ENCODE results near the gene MYLK4. TPM values are rescaled to one million over a fixed set of nuclear protein-coding genes. Genes with fewer than 3 reads are reported as not detected.

The MYLK4 gene
- polyA plus RNA-seq, 1 donor from 2014 or later, result 1.3 TPM

DNA sequence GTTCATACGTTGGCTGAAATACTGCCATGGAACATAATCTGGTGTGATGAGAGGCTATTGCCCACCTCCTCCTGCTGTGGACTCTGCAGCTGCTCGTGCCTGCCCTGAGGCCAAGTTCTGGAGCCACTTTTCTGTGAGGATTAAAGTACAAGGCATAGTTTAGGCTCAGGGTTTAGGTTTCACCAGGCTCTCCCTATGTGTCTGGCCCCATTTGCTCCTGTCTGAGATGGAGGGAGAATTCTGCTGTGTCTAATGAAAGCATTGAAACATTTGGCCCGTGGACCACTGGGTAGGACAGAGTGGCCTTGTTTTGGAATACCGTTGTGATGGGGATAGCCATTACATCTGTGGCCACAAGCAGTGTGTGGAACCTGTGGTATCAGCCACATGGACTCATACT, 20.4 kb upstream of the MYLK4 start:
- Histone ChIP-seq H4K20me1 (ENCODE audit: insufficient read depth) (peaks cover 4% of the 10 kb centered on the region), H3K4me3 (ENCODE audit: low read length) (no peak overlapping the region), H3K9me2 (ENCODE audit: insufficient read depth, low read length) (no peaks in the 10 kb centered on the region), H3K36me3 (ENCODE audit: insufficient read depth, low read length) (no peaks in the 10 kb centered on the region), H3K9ac (ENCODE audit: low read length) (no peak overlapping the region), H3K27me3 (ENCODE audit: insufficient read depth, low read depth, low read length) (no peaks in the 10 kb centered on the region), H3K4me2 (ENCODE audit: low read length) (no peak overlapping the region), H3K27ac (ENCODE audit: low read length) (no peak overlapping the region), H2AFZ (ENCODE audit: low read depth, low read length) (no peak overlapping the region), H3K9me3 (ENCODE audit: low read length) (no peaks in the 10 kb centered on the region), H3F3A (ENCODE audit: insufficient read depth, low read length, poor library complexity, severe bottlenecking) (peaks cover 6% of the 10 kb centered on the region), H3K79me2 (replicated peaks; ENCODE audit: insufficient read depth, low read length) (peaks cover 75% of the 10 kb centered on the region)
- TF ChIP-seq EP300 (conservative IDR thresholded peaks at IDR 0.05; ENCODE audit: poor library complexity, severe bottlenecking), result no peak
- no peak for TF ChIP-seq RAD21 (conservative IDR thresholded peaks at IDR 0.05)
- TF ChIP-seq MXI1 (conservative IDR thresholded peaks at IDR 0.05; ENCODE audit: poor library complexity, severe bottlenecking), result no peak
- TF ChIP-seq, protein P1, sequence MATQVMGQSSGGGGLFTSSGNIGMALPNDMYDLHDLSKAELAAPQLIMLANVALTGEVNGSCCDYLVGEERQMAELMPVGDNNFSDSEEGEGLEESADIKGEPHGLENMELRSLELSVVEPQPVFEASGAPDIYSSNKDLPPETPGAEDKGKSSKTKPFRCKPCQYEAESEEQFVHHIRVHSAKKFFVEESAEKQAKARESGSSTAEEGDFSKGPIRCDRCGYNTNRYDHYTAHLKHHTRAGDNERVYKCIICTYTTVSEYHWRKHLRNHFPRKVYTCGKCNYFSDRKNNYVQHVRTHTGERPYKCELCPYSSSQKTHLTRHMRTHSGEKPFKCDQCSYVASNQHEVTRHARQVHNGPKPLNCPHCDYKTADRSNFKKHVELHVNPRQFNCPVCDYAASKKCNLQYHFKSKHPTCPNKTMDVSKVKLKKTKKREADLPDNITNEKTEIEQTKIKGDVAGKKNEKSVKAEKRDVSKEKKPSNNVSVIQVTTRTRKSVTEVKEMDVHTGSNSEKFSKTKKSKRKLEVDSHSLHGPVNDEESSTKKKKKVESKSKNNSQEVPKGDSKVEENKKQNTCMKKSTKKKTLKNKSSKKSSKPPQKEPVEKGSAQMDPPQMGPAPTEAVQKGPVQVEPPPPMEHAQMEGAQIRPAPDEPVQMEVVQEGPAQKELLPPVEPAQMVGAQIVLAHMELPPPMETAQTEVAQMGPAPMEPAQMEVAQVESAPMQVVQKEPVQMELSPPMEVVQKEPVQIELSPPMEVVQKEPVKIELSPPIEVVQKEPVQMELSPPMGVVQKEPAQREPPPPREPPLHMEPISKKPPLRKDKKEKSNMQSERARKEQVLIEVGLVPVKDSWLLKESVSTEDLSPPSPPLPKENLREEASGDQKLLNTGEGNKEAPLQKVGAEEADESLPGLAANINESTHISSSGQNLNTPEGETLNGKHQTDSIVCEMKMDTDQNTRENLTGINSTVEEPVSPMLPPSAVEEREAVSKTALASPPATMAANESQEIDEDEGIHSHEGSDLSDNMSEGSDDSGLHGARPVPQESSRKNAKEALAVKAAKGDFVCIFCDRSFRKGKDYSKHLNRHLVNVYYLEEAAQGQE (IDR thresholded peaks at IDR 0.05; ENCODE audit: borderline replicate concordance), result no peak
- TF ChIP-seq SMC3 (conservative IDR thresholded peaks at IDR 0.05; ENCODE audit: poor library complexity), result no peak
- TF ChIP-seq TAF1 (IDR thresholded peaks at IDR 0.05; ENCODE audit: low read depth), result no peak
- TF ChIP-seq POLR2AphosphoS5 (IDR thresholded peaks at IDR 0.05), result no peak
- TF ChIP-seq EZH2 (IDR thresholded peaks at IDR 0.05; ENCODE audit: borderline replicate concordance, insufficient read depth, low read length, poor library complexity, severe bottlenecking), result no peak
- TF ChIP-seq, protein P2, sequence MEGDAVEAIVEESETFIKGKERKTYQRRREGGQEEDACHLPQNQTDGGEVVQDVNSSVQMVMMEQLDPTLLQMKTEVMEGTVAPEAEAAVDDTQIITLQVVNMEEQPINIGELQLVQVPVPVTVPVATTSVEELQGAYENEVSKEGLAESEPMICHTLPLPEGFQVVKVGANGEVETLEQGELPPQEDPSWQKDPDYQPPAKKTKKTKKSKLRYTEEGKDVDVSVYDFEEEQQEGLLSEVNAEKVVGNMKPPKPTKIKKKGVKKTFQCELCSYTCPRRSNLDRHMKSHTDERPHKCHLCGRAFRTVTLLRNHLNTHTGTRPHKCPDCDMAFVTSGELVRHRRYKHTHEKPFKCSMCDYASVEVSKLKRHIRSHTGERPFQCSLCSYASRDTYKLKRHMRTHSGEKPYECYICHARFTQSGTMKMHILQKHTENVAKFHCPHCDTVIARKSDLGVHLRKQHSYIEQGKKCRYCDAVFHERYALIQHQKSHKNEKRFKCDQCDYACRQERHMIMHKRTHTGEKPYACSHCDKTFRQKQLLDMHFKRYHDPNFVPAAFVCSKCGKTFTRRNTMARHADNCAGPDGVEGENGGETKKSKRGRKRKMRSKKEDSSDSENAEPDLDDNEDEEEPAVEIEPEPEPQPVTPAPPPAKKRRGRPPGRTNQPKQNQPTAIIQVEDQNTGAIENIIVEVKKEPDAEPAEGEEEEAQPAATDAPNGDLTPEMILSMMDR (IDR thresholded peaks at IDR 0.05; ENCODE audit: poor library complexity, severe bottlenecking), result no peak

DNA sequence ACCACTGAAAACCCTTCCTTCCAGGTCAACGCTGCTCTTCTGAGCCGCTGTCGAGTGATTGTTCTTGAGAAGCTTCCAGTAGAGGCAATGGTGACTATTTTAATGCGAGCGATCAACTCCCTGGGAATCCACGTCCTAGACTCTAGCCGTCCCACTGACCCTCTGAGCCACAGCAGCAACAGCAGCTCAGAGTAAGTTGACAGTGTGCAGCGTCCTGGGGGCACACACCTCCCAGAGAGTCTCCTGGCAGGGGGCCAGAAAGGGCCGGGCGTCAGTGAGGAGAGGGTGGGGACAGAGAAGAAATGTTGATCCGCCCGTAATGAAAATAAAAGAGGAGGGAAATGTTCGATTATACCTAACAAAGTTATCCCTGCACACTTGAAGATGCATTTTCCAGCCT, 19.4 kb upstream of the MYLK4 start:
- H3K9me3 ChIP-seq (ENCODE audit: low read length), result no peaks in the 10 kb centered on the region
- H2AFZ ChIP-seq (ENCODE audit: low read depth, low read length), result no peak overlapping the region
- H4K20me1 ChIP-seq (ENCODE audit: insufficient read depth), result peaks cover 4% of the 10 kb centered on the region
- H3K4me2 ChIP-seq (ENCODE audit: low read length), result no peak overlapping the region
- H3K36me3 ChIP-seq (ENCODE audit: insufficient read depth, low read length), result no peaks in the 10 kb centered on the region
- TF ChIP-seq POLR2AphosphoS5 (IDR thresholded peaks at IDR 0.05) (no peak), SMC3 (conservative IDR thresholded peaks at IDR 0.05; ENCODE audit: poor library complexity) (no peak), RAD21 (conservative IDR thresholded peaks at IDR 0.05) (no peak), EP300 (conservative IDR thresholded peaks at IDR 0.05; ENCODE audit: poor library complexity, severe bottlenecking) (no peak), EZH2 (IDR thresholded peaks at IDR 0.05; ENCODE audit: borderline replicate concordance, insufficient read depth, low read length, poor library complexity, severe bottlenecking) (no peak), MXI1 (conservative IDR thresholded peaks at IDR 0.05; ENCODE audit: poor library complexity, severe bottlenecking) (no peak), TAF1 (IDR thresholded peaks at IDR 0.05; ENCODE audit: low read depth) (no peak)
- TF ChIP-seq, protein P1 (IDR thresholded peaks at IDR 0.05; ENCODE audit: borderline replicate concordance), result no peak
- TF ChIP-seq, protein P2 (IDR thresholded peaks at IDR 0.05; ENCODE audit: poor library complexity, severe bottlenecking), result no peak
- no peaks in the 10 kb centered on the region for H3K9me2 ChIP-seq (ENCODE audit: insufficient read depth, low read length)
- no peak overlapping the region for H3K4me3 ChIP-seq (ENCODE audit: low read length)
- no peak overlapping the region for H3K27ac ChIP-seq (ENCODE audit: low read length)
- H3F3A ChIP-seq (ENCODE audit: insufficient read depth, low read length, poor library complexity, severe bottlenecking), result peaks cover 6% of the 10 kb centered on the region
- H3K27me3 ChIP-seq (ENCODE audit: insufficient read depth, low read depth, low read length), result no peaks in the 10 kb centered on the region
- H3K79me2 ChIP-seq (replicated peaks; ENCODE audit: insufficient read depth, low read length), result peaks cover 75% of the 10 kb centered on the region
- H3K9ac ChIP-seq (ENCODE audit: low read length), result no peak overlapping the region
